HEK293 (cell line): ENCODE measurements around the gene RWDD1.

Experiments
- BCL11A ChIP-seq: fragments of 450-650 bp; formaldehyde crosslinking; IDR thresholded peaks from 2 replicates; pipeline ENCODE4 v1.5.1; 2016; ENCODE audit warnings: low read depth, missing biosample characterization, missing genetic modification characterization
- IKZF3 ChIP-seq: fragments of 450-650 bp; IDR thresholded peaks from 2 replicates; pipeline ENCODE4 v1.5.0; 2018; ENCODE audit warnings: missing biosample characterization, mild to moderate bottlenecking, missing genetic modification characterization, moderate library complexity
- MYNN ChIP-seq: fragments of 450-650 bp; formaldehyde crosslinking; IDR thresholded peaks from 2 replicates; pipeline ENCODE4 v1.5.1; 2016; ENCODE audit warnings: missing biosample characterization, missing genetic modification characterization, borderline replicate concordance
- PRDM10 ChIP-seq: fragments of 450-650 bp; formaldehyde crosslinking; IDR thresholded peaks from 2 replicates; pipeline ENCODE4 v1.5.1; 2016; ENCODE audit warnings: missing biosample characterization, missing genetic modification characterization
- SALL2 ChIP-seq: fragments of 450-650 bp; formaldehyde crosslinking; IDR thresholded peaks from 2 replicates; pipeline ENCODE4 v1.5.0; 2017; ENCODE audit warnings: missing biosample characterization, mild to moderate bottlenecking, missing genetic modification characterization, borderline replicate concordance
- SCRT2 ChIP-seq: fragments of 450-650 bp; formaldehyde crosslinking; IDR thresholded peaks from 2 replicates; pipeline ENCODE4 v1.5.1; 2016; ENCODE audit warnings: missing biosample characterization, missing genetic modification characterization
- TCF7L2 ChIP-seq: IDR thresholded peaks from 2 replicates; pipeline ENCODE4 v1.6.1; 2011; ENCODE audit warnings: low read depth, mild to moderate bottlenecking, inconsistent platforms, low read length, moderate library complexity, borderline replicate concordance
- WT1 ChIP-seq: fragments of 450-650 bp; formaldehyde crosslinking; IDR thresholded peaks from 2 replicates; pipeline ENCODE4 v1.5.1; 2016; ENCODE audit warnings: missing biosample characterization, missing genetic modification characterization
- ZBTB20 ChIP-seq: fragments of 450-650 bp; formaldehyde crosslinking; IDR thresholded peaks from 2 replicates; pipeline ENCODE4 v1.5.1; 2016; ENCODE audit warnings: missing biosample characterization, missing genetic modification characterization
- ZFP41 ChIP-seq: fragments of 450-650 bp; formaldehyde crosslinking; IDR thresholded peaks from 2 replicates; pipeline ENCODE4 v1.5.1; 2016; ENCODE audit warnings: missing biosample characterization, missing genetic modification characterization, borderline replicate concordance
- ZNF112 ChIP-seq: fragments of 450-650 bp; formaldehyde crosslinking; IDR thresholded peaks from 2 replicates; pipeline ENCODE4 v1.5.0; 2017; ENCODE audit warnings: missing biosample characterization, missing genetic modification characterization
- ZNF148 ChIP-seq: fragments of 450-650 bp; formaldehyde crosslinking; IDR thresholded peaks from 2 replicates; pipeline ENCODE4 v1.5.0; 2017; ENCODE audit warnings: missing biosample characterization, missing genetic modification characterization, borderline replicate concordance
- ZNF174 ChIP-seq: fragments of 450-650 bp; formaldehyde crosslinking; IDR thresholded peaks from 2 replicates; pipeline ENCODE4 v1.5.0; 2017; ENCODE audit warnings: missing biosample characterization, mild to moderate bottlenecking, missing genetic modification characterization
- ZNF302 ChIP-seq: fragments of 450-650 bp; formaldehyde crosslinking; IDR thresholded peaks from 2 replicates; pipeline ENCODE4 v1.5.1; 2016; ENCODE audit warnings: missing biosample characterization, missing genetic modification characterization, low read depth
- ZNF362 ChIP-seq: fragments of 450-650 bp; formaldehyde crosslinking; IDR thresholded peaks from 2 replicates; pipeline ENCODE4 v1.5.1; 2016; ENCODE audit warnings: missing biosample characterization, missing genetic modification characterization
- ZNF404 ChIP-seq: fragments of 450-650 bp; formaldehyde crosslinking; IDR thresholded peaks from 2 replicates; pipeline ENCODE4 v1.5.1; 2017; ENCODE audit warnings: missing biosample characterization, missing genetic modification characterization
- ZNF426 ChIP-seq: fragments of 450-650 bp; formaldehyde crosslinking; IDR thresholded peaks from 2 replicates; pipeline ENCODE4 v1.5.1; 2017; ENCODE audit warnings: missing biosample characterization, missing genetic modification characterization, mild to moderate bottlenecking, inconsistent platforms, moderate library complexity
- ZNF514 ChIP-seq: fragments of 450-650 bp; formaldehyde crosslinking; IDR thresholded peaks from 2 replicates; pipeline ENCODE4 v1.5.1; 2016; ENCODE audit warnings: missing biosample characterization, missing genetic modification characterization
- ZNF530 ChIP-seq: fragments of 450-650 bp; formaldehyde crosslinking; IDR thresholded peaks from 2 replicates; pipeline ENCODE4 v1.5.1; 2016; ENCODE audit warnings: low read depth, missing biosample characterization, missing genetic modification characterization
- ZNF544 ChIP-seq: fragments of 450-650 bp; formaldehyde crosslinking; IDR thresholded peaks from 2 replicates; pipeline ENCODE4 v1.5.0; 2017; ENCODE audit warnings: missing biosample characterization, missing genetic modification characterization
- ZNF548 ChIP-seq: fragments of 450-650 bp; formaldehyde crosslinking; IDR thresholded peaks from 2 replicates; pipeline ENCODE4 v1.5.1; 2016; ENCODE audit warnings: missing biosample characterization, missing genetic modification characterization
- ZNF600 ChIP-seq: fragments of 450-650 bp; formaldehyde crosslinking; IDR thresholded peaks from 2 replicates; pipeline ENCODE4 v1.5.1; 2016; ENCODE audit warnings: missing biosample characterization, missing genetic modification characterization
- ZNF624 ChIP-seq: fragments of 450-650 bp; formaldehyde crosslinking; IDR thresholded peaks from 2 replicates; pipeline ENCODE4 v1.5.1; 2017; ENCODE audit warnings: missing biosample characterization, missing genetic modification characterization
- ZNF701 ChIP-seq: fragments of 450-650 bp; formaldehyde crosslinking; IDR thresholded peaks from 2 replicates; pipeline ENCODE4 v1.5.1; 2016; ENCODE audit warnings: missing biosample characterization, missing genetic modification characterization
- ZNF776 ChIP-seq: fragments of 450-650 bp; formaldehyde crosslinking; IDR thresholded peaks from 2 replicates; pipeline ENCODE4 v1.5.0; 2017; ENCODE audit warnings: missing biosample characterization, missing genetic modification characterization, borderline replicate concordance
- ZSCAN16 ChIP-seq: fragments of 450-650 bp; formaldehyde crosslinking; IDR thresholded peaks from 2 replicates; pipeline ENCODE4 v1.5.1; 2016; ENCODE audit warnings: missing biosample characterization, missing genetic modification characterization
- ZSCAN18 ChIP-seq: fragments of 450-650 bp; formaldehyde crosslinking; IDR thresholded peaks from 2 replicates; pipeline ENCODE4 v1.5.1; 2016; ENCODE audit warnings: missing biosample characterization, missing genetic modification characterization
- TF ChIP-seq, protein P1 (sequence below): fragments of 450-650 bp; formaldehyde crosslinking; IDR thresholded peaks from 2 replicates; pipeline ENCODE4 v1.5.1; 2016; ENCODE audit warnings: missing biosample characterization, missing genetic modification characterization
- TF ChIP-seq, protein P2 (sequence below): fragments of 450-650 bp; formaldehyde crosslinking; IDR thresholded peaks from 2 replicates; pipeline ENCODE4 v1.5.1; 2016; ENCODE audit warnings: missing biosample characterization, missing genetic modification characterization

Gene RWDD1

DNA sequence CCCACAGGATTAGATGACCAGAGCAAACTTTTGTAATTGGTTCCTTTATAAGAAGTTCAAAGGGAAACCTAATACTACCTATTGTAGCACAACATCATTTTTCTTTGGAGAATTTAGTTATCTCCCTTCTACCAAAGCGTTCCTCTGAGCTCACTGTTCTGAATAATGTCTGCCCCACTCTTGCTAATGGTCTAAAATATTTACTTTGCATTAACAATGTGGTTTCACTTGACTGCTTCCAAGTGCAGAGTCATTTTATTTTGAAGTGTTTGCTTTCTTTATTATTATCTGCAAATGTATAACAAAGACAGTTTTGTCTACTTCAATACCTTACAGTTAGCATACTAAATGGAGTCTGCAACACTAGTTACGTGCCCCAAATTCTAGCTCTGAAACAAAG is 40.9 kb upstream of the RWDD1 start (continued):
- TF ChIP-seq ZNF112 (tag by site-specific recombination) (no peak), SALL2 (tag by site-specific recombination) (no peak), BCL11A (peak; percentile 59; the same call in 1 of the 2 replicates), ZSCAN16 (tag by site-specific recombination) (no peak), ZNF514 (tag by site-specific recombination) (no peak), ZNF148 (tag by site-specific recombination) (no peak), ZNF624 (tag by site-specific recombination) (no peak), ZNF548 (no peak), ZNF404 (no peak), IKZF3 (peak; percentile 75; the same call in 1 of the 2 replicates), ZNF701 (tag by site-specific recombination) (no peak), ZNF174 (tag by site-specific recombination) (no peak), ZNF776 (tag by site-specific recombination) (no peak), SCRT2 (tag by site-specific recombination) (no peak), TCF7L2 (peak; percentile 97), ZNF426 (tag by site-specific recombination) (no peak), ZNF362 (tag by site-specific recombination) (no peak), PRDM10 (0 out of 2 replicates have a peak, but pooled peaks have one; percentile 18), ZNF600 (tag by site-specific recombination) (no peak), ZSCAN18 (tag by site-specific recombination) (no peak), WT1 (tag by site-specific recombination) (peak; percentile 81), ZNF530 (tag by site-specific recombination) (no peak), MYNN (tag by site-specific recombination) (peak; percentile 70; the same call in 1 of the 2 replicates), ZNF302 (tag by site-specific recombination) (no peak), ZBTB20 (no peak), ZFP41 (no peak), ZNF544 (no peak)
- TF ChIP-seq, protein P1, sequence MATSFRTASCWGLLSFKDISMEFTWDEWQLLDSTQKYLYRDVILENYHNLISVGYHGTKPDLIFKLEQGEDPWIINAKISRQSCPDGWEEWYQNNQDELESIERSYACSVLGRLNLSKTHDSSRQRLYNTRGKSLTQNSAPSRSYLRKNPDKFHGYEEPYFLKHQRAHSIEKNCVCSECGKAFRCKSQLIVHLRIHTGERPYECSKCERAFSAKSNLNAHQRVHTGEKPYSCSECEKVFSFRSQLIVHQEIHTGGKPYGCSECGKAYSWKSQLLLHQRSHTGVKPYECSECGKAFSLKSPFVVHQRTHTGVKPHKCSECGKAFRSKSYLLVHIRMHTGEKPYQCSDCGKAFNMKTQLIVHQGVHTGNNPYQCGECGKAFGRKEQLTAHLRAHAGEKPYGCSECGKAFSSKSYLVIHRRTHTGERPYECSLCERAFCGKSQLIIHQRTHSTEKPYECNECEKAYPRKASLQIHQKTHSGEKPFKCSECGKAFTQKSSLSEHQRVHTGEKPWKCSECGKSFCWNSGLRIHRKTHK (tag by site-specific recombination) = no peak
- TF ChIP-seq, protein P2, sequence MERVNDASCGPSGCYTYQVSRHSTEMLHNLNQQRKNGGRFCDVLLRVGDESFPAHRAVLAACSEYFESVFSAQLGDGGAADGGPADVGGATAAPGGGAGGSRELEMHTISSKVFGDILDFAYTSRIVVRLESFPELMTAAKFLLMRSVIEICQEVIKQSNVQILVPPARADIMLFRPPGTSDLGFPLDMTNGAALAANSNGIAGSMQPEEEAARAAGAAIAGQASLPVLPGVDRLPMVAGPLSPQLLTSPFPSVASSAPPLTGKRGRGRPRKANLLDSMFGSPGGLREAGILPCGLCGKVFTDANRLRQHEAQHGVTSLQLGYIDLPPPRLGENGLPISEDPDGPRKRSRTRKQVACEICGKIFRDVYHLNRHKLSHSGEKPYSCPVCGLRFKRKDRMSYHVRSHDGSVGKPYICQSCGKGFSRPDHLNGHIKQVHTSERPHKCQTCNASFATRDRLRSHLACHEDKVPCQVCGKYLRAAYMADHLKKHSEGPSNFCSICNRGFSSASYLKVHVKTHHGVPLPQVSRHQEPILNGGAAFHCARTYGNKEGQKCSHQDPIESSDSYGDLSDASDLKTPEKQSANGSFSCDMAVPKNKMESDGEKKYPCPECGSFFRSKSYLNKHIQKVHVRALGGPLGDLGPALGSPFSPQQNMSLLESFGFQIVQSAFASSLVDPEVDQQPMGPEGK = no peak
